HG02763 (cell line): Measurements from ENCODE around the gene ABCC11.

Experiments used
- ATAC-seq: cut with Tn5 transposase; IDR thresholded peaks from one replicate; pipeline ENCODE4 v1.9.1; 2021; ENCODE audit warnings: mild to moderate bottlenecking, moderate library complexity; ENCODE audit not compliant: unreplicated experiment

The ABCC11 gene

DNA sequence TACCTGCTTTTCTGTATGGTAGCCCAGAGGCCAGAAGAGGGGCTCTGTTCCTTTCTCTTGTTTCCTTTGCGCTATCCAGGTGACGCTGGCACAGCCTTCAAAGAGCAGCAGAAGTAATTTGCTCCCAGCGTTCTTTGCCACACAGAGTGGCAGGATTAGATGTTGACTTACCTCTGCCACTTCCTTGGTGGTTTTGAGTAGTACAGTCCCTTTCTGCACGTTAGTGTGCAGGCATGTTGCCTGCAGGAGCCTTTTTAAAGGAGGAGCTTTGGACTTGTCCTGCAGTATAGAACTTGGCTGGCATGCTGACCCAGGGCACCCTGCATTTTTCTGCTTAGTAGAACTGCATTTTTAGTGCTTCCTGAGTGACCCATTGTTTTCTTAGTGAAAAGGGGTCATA lies at the start of gene ABCC11:
TSS of gene ABCC11 (minus strand) at position 229 of the 400 bp plus-strand sequence. CDS start 15,618 bp downstream, outside the sequence.
- ATAC-seq: no peak

DNA sequence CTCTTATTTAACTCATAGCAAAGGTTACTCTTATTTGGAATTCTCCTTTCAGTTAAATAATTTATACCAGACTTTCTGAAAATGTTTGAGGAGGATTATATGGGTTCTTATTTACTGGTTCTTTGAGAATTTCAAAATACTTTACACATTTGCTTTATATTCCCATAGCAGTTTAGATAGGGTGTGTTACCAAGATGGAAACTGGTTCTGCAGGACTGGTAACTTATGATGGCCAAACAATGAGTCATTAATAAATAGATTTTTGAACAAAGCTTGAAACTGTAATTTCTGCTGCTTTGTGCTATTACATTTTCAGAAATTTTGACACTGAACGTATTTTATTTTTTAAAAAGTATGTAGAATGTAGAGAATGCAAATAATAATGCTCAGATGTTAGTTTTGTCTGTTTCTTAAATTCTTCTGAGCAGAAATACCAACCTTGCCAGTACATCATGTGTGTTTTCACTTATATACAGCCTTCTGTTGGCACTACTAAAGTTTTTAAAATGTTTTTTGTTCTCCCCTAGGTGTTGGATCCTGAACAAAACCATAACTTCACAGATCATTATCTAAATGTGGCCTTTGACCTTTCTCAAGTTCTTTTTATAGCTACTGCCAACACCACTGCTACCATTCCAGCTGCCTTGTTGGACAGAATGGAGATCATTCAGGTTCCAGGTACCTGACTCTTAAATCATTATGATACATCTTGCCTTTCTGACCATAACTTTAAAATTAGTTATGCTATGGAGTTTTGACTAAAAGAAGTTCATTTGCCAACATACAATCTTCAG lies 48.3 kb upstream of the ABCC11 start:
- no peak for ATAC-seq

DNA sequence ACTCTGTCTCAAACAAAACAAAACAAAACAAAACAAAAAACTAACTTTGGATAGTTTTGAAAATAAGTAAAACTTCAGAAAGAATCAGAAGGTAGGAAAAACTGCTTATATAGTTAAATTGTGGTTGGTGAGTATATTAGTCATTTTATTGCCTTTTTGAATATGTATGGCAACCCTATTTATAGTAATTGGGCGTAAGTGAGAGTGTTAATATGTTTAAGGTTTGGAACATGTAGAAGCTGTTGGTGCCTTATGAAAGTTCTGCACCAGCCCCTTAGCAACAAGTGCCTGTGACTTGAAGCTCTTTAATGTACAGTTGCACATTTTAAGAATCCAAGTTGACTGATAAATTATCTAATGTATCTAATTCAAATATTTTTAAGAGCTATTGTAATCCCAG lies 47.4 kb upstream of the ABCC11 start:
- no peak for ATAC-seq

DNA sequence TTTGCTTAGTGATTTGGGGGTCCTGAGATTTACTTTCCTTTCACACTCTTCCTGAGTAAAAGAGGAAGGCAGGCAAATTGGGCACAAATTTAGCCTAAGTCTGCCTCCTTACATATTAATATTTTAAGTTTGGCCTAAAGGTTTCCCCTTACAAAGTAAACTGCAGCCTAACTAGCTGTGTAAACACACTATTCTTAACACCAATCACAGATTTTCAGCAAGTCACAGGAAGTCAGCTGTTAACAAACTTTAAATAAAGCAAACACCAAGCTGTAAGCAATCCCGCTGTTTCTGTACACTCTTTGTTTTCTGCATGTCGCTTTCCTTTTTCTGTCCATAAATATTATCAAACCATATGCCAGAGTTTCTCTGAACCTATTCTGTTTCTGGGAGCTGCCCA lies 45.1 kb upstream of the ABCC11 start:
- no peak for ATAC-seq

DNA sequence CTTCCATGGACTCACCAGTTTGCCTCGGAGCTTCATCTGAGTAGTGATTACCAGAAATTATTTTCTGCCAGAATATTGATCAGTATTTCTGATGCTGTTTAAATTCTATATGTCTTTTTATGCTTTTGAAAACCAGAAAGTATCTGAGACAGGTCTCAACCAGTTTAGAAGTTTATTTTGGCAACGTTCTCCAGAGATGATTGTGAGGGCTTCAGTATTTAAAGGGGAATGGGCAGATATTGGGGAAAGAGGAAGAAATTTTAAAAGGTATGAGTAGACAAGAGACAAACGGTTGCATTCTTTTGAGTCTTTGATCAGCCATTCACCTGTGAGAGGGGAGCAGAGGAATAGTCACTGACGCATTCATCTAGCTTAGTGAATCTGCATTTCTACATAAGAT lies 44.4 kb upstream of the ABCC11 start:
- no peak for ATAC-seq

DNA sequence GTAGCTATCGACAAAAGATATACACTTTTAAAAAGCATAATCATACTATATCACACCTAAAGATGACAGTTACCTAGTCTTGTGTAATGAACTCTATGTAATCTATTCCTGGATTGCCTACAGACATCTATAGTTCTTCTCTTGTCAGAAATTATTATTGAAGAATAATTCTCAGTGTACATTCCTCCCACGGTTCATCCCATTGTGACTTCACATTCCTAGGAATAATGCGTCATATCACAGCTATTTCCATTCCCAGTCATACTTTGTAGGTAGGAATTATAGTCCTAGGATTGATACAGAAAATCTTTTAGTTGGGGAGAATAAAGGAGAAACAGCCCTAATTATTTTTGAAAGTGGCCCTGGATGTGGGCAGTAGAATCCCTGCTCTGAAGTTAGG lies 44.0 kb upstream of the ABCC11 start:
- ATAC-seq: no peak

DNA sequence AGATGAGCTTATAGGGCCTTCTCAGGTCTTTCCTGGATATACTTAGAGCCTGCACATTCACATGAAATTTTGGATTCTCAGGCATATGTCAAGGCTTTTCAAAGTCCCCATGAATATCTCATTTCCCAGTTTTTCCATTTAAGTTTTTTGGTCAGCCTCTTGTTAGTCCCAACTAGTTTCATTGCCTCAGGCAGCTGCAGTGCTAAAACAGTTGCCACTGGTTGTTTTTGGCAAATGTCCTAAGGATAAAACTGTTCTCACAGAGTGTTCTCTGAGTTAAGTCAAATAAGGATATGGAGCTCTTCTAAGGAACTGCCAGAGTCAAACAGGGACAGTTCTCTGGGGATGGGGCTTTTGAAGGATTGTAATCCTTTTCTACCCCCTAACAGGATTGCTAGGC lies 39.9 kb upstream of the ABCC11 start:
- no peak for ATAC-seq

DNA sequence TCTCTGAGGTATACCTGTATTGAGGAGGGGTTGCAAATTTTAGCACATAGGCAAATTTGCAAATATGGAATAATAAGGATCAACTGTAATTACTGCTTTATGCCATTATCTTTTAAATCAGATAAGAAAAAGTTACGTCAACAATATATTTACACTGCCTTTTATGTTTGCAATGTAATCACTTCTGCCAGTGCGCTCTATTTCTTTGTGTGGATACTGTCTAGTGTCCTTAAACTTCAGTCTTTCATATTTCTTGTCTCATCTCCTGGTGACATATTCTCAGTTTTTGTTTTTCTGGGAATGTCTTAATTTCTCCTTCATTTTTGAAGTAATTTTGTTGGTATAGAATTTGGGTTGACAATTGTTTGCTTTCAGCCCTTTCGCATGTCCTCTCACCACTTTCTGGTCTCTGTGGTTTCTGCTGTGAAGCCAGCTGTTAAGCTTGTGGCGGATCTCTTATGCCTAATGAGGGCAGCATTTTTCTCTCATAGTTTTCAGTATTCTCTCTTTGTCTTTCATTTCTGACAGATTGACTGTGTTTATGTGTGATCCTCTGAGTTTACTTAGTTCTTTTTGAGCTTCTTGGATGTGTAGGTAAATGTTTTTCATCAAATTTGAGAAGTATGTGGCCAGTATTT lies 37.6 kb upstream of the ABCC11 start:
- ATAC-seq: no peak

DNA sequence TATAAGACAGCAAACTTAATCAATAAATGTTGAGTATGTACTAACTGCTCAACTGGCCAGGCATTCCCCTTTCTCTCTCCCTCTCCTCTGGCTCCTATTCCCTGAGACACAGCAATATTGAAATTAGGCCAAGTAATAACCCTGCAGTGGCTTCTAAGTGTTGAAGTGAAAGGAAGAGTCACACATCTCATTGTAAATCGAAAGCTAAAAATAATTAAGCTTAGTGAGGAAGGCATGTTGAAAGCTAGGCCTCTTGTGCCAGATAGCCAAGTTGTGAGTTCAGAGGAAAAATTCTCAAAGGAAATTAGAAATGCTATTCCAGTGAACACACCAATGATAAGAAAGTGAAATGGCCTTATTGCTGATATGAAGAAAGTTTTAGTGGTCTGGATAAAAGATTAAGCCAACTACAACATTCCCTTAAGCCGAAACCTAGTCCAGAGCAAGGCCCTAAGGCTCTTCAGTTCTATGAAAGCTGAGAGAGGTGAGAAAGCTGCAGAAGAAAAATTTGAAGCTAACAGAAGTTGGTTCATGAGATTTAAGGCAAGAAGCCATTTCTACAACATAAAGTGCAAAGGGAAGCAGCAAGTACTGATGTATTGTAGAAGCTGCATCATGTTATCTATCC lies 35.4 kb upstream of the ABCC11 start:
- no peak for ATAC-seq

DNA sequence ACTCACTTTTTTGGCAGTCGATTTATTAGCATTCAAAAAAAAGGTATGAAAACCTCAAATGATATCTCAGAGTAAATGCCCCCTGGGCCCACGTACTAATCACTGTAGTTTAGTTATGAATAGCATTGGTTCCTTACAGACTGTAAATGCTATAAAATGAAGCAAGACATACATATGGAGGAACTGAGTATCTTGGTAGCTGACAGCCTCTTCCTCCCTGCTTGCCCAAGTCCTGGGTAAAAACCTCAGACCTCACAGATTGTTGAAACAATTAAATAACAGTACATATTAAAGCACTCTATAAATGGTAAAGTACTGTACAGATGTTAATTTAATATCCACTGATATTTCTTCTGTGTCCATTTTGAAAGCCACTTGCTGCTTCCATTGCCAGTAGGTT lies 33.2 kb upstream of the ABCC11 start:
- no peak for ATAC-seq

DNA sequence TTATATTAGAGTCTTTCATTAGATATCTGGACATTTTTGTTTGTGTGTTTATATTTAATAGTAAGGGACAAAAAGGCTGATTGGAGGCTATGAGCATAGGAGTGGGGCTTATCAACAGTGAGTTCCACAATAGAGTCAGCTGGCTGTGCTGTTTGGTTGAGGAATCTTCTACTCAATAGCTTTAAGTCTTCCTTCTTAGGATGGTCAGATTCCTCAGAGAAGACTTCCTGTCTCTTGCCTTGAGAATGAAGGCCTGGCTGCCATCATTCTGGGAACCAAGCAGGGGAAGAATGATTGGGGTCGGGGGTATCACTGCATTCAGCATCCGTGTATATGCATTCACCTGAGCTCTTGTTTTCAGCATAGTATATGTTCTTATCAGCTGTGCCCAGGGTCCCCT lies 31.9 kb upstream of the ABCC11 start:
- no peak for ATAC-seq

DNA sequence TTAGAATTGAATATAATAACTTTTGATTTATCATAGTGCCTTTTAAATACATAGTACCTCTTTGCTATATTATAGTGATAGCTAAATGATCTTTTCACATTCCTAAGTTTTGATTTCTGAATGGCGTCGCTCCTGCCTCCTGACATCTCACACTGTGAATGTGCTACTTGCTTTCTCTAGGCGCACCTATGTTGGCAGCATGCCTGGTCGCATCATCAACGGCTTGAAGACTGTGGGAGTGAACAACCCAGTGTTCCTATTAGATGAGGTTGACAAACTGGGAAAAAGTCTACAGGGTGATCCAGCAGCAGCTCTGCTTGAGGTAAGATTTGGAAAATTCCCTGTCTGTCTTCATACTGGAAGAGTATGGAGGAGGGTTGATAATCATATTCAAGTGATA lies 29.8 kb upstream of the ABCC11 start:
- no peak for ATAC-seq

DNA sequence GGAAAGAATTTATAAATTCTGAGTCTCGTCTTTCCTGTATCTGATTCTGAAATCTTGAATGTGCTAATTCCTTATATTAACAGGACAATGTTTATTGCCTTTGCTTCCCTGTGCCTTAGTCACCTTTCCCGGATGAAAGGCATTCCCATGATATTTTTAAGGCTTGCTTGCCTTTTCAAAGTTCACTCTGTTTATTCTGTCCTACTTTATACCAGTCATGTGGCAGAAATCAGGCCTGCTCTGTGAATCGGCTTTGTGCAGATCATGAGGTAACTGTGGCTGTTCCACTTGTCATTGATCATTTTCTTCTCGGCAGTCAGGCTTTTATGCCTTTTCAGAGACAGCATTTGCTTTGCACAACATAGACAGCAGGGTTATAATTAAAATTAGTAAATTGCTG lies 28.8 kb upstream of the ABCC11 start:
- ATAC-seq: no peak

DNA sequence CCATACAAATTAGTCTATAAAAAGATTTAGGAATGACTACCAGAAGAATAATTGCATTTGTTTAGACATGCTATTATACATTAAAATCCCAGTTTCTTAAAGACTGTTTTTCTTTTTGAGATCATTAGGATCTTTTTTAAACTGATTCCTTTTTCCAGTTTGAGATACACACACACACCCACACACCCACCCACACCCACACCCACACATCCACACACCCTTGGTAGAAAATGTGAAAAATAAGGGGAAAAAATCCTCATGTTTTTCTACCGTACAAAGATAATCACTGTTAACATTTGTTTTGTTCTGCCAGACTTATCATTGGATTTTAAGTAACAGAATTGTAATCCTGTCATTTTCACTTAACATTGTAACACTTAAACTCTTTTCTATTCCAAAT lies 27.1 kb upstream of the ABCC11 start:
- ATAC-seq: no peak

DNA sequence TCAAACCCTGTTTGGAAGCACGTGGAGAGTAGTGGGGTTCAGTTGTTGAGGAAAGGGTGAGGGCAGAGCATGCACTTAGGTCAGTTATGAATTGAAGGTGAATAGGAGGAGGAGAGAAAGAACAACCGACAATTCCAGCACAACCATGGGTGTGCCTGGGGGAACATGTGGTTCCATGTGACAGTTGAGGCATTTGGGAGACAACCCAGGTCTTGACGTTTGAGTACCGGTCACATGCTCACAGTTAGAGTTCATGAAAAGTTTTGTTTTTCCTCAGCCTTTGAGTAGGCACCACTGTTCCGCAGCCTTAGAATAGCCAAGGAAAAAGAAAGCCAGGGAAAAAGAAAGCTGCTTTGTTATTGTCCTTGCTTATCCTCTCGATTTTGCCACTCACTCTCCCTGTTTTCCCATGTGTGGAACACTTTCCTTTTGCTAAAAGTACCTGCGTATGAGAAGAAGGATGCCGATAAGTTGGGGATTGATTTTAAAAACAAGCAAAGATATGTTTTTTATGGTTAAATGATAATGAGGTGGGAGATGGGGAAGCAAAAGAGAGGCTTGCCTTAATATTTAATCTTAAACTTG lies 25.6 kb upstream of the ABCC11 start:
- no peak for ATAC-seq

DNA sequence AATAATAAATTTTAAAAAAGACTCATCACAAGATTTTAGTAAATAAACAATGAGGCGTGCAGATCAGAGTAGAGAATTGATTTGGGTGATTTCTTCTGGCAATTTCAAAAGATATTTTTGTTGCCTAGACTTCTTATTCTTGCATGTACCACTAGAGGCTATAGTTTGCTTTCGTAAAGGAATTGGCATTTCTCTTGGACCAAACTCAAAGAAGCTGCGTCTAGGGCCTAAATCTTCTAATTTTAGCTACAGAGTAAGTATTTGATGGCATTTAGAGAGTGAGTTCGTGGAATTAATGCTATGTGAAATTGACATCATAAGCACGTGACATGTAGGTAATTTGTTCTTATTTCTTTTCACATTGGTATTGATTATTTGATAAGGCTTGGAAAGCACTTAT lies 24.4 kb upstream of the ABCC11 start:
- no peak for ATAC-seq

DNA sequence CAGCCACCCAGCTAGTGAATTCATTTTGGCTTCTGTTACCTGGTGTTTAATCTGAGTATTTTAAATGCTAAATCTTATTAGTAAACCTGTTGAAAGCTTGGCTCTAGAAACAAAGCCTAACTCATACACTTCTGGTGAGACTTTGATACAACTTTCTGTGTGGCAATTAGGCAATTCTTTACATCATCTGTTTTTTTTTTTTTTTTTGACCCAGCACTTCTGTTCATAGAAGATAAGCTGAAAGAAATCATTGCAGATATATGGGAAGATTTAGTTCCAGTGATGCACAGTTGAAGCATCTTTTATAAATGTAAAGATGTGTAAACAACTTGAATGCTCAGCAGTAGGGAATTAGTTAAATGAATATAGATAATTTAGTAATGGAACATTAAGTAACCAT lies 21.7 kb upstream of the ABCC11 start:
- no peak for ATAC-seq

DNA sequence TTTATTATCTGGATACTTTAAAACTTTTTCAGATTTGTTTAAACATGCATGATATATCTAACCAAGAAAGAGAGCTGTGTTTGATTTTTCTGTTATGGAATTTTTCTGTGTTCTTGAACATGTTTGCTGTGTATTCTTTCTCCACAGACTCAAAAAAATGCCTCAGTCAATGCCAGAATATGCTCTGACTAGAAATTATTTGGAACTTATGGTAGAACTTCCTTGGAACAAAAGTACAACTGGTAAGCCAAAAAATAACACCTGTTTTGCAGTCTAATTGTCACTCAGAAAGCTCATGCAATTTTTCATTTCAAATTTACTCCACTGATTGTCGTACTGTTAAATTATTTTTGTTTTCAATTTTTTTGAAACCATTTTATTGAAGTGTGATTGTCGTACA lies 15.3 kb upstream of the ABCC11 start:
- no peak for ATAC-seq

DNA sequence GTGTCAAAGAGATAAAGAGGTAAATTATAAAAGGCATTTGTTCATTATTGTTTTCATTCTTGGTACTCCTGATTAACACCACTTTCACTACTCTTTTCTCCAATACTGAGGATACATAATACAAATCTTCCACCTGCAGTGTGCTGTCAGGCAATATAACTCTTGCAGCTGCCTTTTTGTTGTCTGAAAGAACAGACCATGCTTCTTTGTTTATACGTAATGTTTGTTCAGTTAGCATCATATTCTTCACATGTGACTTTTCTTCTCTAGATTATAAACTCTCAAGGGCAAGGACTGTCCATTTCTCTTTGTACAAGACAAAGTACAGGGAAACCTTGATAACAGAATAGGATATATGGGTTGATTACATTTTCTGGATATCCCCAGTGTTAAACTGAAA lies 14.2 kb upstream of the ABCC11 start:
- ATAC-seq: no peak

DNA sequence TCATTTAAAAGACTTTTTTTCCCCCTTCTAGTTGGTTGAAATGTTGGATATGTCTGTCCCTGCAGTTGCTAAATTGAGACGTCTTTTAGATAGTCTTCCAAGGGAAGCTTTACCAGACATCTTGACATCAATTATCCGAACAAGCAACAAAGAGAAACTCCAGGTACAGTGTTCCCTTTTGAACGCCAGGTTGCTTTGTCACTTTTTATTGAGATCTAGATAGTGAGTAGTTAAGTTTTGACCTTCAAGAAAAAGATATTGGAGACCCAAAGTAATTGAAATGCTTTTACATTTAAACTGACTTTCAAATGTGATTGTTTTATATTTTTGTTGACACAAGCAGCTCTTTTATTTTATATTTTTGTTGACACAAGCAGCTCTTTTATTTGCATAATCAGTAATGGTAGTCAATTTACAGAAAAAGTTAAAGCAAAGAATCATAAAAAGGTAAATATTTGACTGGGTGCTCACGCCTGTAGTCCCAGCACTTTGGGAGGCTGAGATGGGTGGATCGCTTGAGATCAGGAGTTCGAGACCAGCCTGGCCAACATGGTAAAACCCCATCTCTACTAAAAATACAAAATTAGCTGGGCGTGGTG lies 9.3 kb upstream of the ABCC11 start:
- ATAC-seq: no peak

DNA sequence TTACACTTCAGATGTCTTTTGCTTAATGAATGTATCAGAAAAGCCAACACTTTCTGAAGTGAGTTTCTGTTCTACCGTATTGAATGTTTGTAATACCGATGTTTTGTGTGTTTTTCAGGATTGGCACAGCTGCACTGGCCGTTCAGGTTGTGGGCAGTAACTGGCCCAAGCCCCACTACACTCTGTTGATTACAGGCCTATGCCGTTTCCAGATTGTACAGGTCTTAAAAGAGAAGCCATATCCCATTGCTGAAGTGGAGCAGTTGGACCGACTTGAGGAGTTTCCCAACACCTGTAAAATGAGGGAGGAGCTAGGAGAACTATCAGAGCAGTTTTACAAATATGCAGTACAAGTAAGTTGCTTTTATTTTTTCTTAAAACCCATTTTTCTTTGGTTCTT lies 4.7 kb upstream of the ABCC11 start:
- no peak for ATAC-seq
